SK-N-SH treated with all-trans-retinoic acid at 6 μM for 48 hours (cell line): ENCODE data around the gene SPOCK1.

ENCODE experiments used
- BACH2 ChIP-seq: fragments of 250-450 bp; sonication (Bioruptor Pico); IDR thresholded peaks from 2 replicates; pipeline ENCODE4 v1.9.0; 2021; ENCODE audit warnings: mild to moderate bottlenecking, borderline replicate concordance
- CREB5 ChIP-seq: fragments of 250-450 bp; sonication (Bioruptor Pico); IDR thresholded peaks from 2 replicates; pipeline ENCODE4 v1.5.1; 2020; ENCODE audit warnings: low read depth, mild to moderate bottlenecking, moderate library complexity
- CSDC2 ChIP-seq: fragments of 250-450 bp; sonication (Bioruptor Pico); IDR thresholded peaks from 2 replicates; pipeline ENCODE4 v1.5.0; 2020; ENCODE audit warnings: mild to moderate bottlenecking, moderate library complexity
- ISL1 ChIP-seq: fragments of 250-450 bp; sonication (Bioruptor Pico); IDR thresholded peaks from 2 replicates; pipeline ENCODE4 v2.1.2; 2022; ENCODE audit warnings: mild to moderate bottlenecking, moderate library complexity
- PATZ1 ChIP-seq: fragments of 250-450 bp; sonication (Bioruptor Pico); IDR thresholded peaks from 2 replicates; pipeline ENCODE4 v1.8.0; 2020; ENCODE audit warnings: mild to moderate bottlenecking, moderate library complexity, borderline replicate concordance
- RARB ChIP-seq: fragments of 250-450 bp; sonication (Bioruptor Pico); IDR thresholded peaks from 2 replicates; pipeline ENCODE4 v1.8.0; 2021; ENCODE audit warnings: mild to moderate bottlenecking, moderate library complexity
- ZC3H10 ChIP-seq: fragments of 250-450 bp; sonication (Bioruptor Pico); IDR thresholded peaks from 2 replicates; pipeline ENCODE4 v1.5.1; 2021; ENCODE audit warnings: mild to moderate bottlenecking, moderate library complexity
- ZNF565 ChIP-seq: fragments of 450-650 bp; formaldehyde crosslinking; conservative IDR thresholded peaks from 2 replicates; pipeline ENCODE4 v1.5.0; 2020; ENCODE audit warnings: low read depth, mild to moderate bottlenecking, moderate library complexity
- ZNF70 ChIP-seq: fragments of 450-650 bp; formaldehyde crosslinking; IDR thresholded peaks from 2 replicates; pipeline ENCODE4 v1.5.0; 2020; ENCODE audit warnings: mild to moderate bottlenecking, moderate library complexity

- no peak for TF ChIP-seq PATZ1 (CRISPR knock-in tag)
- TF ChIP-seq ZNF565 (CRISPR knock-in tag), result no peak
- no peak for TF ChIP-seq RARB
- no peak for TF ChIP-seq ZNF70 (CRISPR knock-in tag)
- no peak for TF ChIP-seq BACH2 (CRISPR knock-in tag)
- no peak for TF ChIP-seq ZC3H10 (CRISPR knock-in tag)
- no peak for TF ChIP-seq CSDC2 (CRISPR knock-in tag)
- TF ChIP-seq CREB5 (CRISPR knock-in tag), result no peak
- no peak for TF ChIP-seq ISL1 (CRISPR knock-in tag)
Measured at GRCh38 chr5:137172258-137172657, 326.9 kb downstream of the SPOCK1 start.
